T-helper 9 cell (primary cell): ENCODE results near the gene IQGAP1.

Experiments
- DNase-seq: peaks from one replicate; pipeline ENCODE4 v3.0.0-alpha.2; 2020

IQGAP1 gene

DNA sequence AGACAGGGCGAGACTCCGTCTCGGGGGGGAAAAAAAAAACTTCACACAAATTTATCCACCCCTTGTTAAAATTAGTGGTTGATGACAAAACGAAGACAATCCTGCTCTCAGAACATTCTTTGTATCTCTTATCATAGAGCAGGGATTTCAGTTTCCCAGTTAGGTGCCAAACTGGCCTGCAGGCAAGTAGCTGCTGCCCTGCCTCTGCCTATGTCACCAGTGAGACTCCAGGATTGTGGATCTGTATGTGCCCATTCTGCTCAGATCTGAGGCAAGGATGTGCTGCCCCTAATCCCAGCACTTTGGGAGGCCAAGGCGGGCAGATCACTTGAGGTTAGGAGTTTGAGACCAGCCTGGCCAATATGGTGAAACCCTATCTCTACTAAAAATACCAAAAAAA lies 54.4 kb downstream of the IQGAP1 start:
- no peak for DNase-seq

DNA sequence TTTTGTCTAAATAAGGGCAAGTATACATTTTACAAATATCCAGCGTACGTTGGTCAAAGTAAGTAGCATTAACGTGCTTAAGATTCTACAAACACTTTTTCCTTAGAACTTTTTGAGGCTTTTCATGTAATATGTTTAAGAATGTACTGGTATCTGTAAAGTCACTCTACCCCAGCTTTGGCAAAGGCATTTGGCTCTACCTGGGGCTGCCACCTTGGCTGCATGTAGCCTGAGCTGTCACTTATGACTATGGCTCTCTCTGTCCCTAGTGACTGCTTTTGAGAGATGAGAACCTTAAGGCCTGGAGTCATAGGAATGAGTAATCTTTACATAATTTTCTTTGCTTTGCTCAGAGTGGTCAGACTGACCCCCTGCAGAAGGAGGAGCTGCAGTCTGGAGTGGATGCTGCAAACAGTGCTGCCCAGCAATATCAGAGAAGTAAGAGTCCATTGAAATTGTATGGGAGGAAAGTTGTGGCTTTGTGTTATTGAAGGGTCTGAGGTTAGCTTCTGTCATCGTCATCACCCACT lies 61.2 kb downstream of the IQGAP1 start:
- no peak for DNase-seq

DNA sequence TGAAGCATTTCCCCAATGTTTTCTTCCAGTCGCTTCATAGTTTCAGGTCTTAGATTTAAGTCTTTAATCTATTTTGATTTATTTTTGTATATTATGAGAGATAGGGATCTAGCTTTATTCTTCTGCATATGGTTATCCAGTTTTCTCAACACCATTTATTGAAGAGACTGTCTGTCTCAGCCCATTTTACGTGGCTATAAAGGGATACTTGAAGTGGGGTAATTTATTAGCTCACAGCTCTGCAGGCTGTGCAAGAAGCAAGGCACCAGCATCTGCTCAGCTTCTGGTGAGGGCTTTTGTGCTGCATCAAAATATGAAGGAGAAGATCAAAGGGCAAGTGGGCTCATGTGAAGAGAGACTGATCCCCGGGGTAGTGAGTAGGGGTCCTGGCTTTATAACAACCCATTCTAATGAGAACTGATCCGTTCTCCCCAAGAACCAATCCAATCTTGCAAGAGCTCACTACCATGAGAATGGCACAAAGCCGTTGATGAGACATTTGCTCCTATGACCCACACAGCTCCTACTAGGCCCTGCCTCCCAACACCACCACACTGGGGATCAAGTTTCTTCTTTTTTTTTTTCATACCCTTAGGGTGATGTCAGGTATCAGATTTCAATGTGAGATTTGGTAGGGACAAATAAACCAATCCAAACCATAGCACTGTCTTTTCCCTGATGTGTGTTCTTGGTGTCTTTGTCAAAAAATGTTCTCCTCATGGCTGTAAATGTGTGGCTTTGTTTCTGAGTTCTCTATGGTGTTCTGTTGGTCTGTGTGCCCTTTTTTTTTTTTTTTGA lies 63.2 kb downstream of the IQGAP1 start:
- DNase-seq = no peak

DNA sequence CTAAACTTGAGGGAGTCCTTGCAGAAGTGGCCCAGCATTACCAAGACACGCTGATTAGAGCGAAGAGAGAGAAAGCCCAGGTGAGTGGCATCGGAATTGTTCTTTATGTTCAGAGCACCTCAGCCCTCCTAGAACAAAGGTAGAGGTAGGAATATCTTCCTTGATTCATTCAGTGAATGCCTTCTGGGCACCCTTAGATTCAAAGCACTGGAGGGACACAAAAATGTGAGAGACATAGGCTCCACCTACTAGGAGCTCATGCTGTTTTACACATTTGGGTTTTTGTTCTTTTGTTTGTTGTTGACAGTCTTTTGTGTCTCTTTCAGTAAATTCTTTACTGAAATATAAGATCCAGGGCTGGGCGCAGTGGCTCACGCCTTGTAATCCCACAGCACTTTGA lies 68.2 kb downstream of the IQGAP1 start:
- DNase-seq = no peak

DNA sequence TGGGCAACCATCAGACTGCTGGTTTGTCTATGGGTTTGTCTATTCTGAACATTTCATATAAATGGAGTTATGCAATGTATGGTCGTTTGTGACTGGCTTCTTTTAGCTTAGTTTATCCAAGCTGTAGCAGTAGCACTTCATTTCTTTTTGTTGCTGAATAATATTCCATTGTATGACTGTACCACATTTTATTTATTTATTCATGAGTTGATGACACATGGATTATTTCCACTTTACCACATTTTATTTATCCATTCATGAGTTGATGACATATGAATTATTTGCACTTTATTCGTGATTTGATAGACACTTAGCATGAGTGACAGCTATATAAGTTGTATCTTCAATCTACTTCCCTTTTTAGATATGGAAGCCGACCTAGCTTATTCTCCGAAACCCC lies 70.0 kb downstream of the IQGAP1 start:
- DNase-seq = no peak

DNA sequence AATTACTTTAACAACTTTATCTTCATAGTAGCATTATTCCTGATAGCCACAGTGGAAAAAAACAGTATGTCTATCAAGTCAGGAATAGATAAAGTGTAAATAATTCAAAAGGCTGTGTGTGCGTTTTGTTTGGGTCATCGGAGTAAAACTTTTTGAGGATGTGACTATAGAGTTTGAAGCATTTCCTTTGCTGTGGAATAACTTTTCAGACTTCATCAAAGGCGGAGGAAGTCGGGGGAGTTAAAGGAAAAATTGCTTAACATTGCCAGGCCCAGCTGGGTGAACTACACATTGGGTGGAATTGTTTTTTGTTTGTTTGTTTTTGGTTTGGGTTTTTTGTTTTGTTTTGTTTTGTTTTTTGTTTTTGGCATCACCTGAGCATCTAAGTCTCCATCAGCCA lies 71.3 kb downstream of the IQGAP1 start:
- no peak for DNase-seq

DNA sequence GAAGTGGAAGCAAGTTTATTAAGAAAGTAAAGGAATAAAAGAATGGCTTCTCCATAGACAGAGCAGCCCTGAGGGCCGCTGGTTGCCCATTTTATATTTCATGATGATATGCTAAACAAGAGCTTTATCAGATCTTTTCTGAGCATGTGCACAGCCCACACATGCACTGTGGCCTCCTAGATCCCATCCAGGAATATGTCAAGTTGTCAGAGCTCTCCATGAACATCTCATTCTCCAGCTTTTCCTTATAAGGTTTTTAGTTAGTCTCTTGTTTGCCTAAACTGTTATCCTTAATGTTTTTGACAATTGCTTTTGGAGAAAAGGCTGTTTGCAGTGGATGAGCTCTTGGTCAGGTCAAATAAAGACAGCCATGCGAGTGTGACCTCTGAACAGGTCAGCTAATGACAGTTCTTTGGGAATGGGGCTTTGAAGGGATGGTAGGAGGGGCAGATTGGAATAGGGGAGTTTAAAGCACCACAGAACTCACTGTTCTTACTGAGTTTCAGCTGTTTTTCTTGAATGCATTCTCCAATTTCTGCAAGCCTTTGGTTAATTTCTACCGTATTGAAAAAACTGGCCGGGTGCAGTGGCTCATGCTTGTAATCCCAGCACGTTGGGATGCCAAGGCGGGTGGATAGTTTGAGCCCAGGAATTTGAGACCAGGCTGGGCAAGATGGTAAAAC lies 72.2 kb downstream of the IQGAP1 start:
- DNase-seq = no peak

DNA sequence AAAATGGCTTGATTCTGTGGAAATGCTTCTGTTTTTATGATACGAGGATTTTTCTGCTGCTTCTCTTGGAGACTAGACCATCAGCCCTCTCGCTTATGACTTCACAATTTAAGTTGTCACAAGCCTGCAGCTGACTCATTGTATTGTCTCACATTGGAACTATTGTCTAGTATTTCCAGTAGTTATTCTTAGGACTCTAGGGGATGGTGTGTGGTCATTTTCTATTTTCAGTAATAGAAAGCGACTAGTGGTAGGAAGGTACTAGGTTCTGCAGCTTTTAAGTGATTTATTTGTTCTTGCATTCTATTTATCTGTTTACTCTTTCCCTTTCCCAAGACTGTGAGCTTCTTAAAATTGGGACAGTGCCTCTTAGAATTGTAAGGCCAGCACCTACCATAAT lies 75.3 kb downstream of the IQGAP1 start:
- DNase-seq = no peak

DNA sequence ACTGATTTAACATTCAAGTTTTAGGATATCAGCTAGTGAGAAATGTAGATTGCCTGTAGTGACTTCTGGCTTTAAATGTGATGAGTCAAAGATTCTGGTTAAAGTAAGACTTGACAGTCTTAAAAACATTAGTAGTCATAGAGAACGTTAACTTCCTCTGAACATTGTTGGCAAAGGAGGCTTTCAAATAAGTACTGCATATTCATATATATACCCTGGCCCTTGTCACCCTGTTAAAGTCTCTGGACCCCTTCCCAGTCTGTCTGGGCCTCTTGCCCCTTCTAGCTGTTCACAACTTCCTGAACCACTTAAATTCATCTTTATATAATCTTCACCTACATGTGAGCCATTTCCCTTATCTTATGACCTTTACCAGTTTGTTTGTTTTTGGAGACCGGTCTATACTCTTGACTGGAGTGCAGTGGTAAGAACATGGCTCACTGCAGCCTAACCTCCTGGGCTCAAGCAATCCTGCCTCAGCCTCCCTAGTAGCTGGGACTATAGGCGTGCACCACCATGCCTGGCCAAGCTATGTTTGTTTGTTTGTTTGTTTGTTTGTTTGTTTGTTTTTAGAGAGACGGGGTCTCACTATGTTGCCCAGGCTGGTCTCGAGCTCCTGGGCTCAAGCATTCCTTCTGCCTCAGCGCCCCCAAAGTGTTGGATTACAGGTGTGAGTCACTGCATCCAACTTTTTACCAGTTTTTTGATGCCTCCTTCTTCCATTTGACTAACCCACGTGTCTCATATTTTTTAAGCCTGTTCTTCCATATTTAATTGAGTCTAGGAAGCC lies 77.3 kb downstream of the IQGAP1 start:
- no peak for DNase-seq

DNA sequence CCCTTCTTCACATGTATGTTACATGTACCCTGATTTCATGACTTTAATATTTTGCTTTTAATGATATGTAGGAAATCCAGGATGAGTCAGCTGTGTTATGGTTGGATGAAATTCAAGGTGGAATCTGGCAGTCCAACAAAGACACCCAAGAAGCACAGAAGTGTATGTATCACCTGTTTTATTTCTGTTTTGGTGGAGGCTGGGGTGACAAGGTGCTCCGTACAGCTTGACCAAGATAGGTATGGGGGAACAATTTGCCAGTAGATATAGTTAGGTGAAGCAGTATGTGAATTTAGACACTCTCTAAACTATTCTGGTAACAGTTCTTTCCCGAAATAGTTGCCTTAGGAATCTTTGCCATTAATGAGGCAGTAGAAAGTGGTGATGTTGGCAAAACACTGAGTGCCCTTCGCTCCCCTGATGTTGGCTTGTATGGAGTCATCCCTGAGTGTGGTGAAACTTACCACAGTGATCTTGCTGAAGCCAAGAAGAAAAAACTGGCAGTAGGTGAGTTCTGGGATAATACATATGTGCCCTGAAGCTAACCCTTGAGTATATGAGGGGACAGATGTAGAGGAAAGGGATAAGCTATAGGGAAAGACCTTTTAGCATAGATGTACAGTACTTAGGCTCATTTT lies 78.0 kb downstream of the IQGAP1 start:
- no peak for DNase-seq

DNA sequence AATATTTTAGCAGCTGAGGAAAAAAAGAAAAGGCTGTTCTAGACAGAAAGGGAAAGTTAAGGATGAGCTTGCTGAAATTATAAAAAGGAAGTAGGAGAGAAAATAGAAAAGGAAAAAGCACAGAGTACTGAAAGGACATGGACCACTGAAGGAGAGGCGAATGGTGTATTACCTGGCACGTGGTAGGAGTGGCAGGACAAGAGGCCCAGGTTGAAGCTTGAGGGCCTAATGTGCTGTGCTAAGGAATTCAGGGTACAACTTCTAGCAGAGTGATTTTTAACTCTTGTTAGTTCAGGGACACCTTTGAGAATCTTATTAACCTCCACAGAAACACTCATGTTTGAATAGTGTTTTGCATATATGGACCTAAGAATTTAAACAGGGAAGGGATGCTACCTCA lies 81.7 kb downstream of the IQGAP1 start:
- DNase-seq = no peak

DNA sequence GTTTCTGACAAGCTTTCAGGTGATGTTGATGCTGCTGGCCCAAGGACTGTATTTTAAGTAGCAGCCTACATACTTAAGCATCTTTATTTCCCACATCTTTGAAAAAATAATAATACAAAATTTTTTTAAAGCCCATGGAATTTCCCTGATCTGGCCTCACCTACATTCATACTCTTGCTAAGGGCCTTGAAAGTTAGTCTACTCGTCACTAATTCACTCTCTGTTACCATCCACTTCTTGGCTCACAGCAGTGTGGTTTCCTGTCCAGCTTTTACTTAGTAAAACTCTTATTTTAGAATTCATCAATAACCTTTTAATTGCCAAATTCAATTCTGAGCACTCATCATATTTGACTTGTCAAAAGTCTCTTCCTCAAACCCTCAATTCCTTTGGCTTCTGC lies 82.4 kb downstream of the IQGAP1 start:
- DNase-seq = no peak

DNA sequence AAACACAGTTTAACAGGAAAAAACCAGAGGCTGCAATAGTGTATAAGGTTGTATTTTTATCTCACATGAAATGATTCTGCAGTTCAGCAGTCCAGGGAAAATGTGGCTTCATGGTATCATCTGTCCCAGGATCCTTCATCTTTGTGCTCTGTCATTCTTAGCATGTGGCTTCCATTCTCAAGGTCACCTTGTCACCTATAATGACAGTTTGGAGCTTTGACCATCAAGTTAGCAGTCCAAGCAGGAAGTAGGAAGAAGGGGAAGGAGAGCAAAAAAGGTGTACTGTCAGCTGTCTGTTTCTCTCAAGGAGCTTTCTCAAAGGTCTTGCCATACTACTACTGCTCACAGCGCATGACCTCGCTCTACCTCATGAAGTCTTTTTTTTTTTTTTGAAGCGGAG lies 83.1 kb downstream of the IQGAP1 start:
- no peak for DNase-seq

DNA sequence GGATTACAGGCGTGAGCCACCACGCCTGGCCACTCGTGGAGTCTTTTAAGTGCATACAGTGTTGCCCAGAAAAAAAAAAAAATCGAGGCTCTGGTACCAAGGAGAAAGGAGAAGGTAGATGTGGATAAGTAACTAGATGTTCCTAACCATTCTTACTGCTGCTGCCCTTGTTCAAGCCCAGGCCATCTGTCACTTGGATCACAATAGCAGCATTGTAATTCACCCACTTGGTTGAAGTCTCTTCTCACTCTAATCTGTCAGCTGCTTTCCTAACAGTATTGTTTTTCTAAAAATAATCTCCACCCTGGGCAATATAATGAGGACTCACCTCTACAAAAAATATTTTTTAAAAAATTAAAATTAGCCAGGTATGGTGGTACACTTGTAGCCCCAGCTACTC lies 83.7 kb downstream of the IQGAP1 start:
- no peak for DNase-seq

DNA sequence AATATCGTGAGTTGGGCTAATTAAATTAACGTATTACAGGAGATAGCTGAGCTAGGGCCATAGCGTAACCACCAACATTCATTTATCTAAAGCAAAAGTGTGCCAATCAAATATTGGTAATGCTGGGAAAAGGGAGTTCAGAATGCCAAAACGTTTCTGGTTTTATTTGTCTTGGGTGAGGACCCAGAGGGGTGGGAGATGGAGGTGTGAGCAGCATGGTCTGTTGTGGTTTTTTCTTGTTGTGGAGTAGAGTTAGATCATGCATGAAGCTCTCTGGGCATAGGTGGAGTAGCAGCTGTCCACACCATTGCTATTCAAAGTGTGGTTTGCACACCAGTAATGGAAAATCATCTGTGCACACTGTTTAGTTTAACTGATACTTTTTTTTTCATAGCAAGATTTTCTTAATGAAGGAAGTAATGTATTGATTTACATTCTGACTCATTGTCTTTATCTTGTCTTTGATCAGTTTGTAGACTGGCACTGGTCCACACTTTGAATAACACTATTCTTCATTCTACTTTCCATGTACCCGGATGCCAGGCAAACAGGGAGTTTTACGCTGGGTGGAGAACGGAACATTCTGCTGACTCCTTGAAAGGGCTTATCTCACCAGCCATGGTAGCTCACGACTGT lies 90.9 kb downstream of the IQGAP1 start:
- DNase-seq = no peak

DNA sequence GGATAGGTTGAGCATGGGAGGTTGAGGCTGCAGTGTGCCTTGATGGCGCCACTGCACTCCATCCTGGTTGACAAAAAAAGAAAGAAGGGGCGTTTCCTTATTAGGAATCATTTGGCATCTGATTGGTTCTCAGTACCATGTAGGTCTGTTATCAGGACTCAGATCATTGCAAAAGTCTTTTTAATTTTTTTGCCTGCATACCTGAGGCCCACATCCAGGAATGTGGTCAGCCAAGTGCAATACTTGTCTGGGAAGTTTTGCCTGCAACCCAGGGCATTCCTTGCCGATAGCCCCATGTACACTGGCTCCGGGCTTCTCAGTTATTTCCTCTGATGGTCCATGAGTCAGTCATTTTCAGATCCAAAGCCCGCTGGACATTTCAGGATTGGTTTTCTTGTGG lies 91.6 kb downstream of the IQGAP1 start:
- no peak for DNase-seq

DNA sequence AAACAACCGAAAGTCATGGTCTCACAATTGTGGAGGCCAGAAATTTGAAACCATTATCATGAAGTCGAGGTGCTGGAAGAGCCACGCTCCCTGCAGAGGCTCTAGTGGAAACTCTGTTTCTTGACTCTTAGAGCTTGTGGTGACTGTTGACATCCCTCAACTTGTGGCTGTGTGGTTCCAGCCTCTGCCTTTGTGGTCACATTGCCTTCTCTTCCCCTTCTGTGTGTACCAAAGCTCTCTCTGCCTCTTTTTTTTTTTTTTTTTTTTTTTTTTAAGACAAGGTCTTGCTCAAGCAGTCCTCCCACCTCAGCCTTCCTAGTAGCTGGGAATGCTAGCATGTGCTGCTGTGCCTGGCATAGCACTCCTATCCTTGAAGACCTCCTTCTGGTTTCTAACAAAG lies 93.0 kb downstream of the IQGAP1 start:
- DNase-seq = peak; percentile 6

DNA sequence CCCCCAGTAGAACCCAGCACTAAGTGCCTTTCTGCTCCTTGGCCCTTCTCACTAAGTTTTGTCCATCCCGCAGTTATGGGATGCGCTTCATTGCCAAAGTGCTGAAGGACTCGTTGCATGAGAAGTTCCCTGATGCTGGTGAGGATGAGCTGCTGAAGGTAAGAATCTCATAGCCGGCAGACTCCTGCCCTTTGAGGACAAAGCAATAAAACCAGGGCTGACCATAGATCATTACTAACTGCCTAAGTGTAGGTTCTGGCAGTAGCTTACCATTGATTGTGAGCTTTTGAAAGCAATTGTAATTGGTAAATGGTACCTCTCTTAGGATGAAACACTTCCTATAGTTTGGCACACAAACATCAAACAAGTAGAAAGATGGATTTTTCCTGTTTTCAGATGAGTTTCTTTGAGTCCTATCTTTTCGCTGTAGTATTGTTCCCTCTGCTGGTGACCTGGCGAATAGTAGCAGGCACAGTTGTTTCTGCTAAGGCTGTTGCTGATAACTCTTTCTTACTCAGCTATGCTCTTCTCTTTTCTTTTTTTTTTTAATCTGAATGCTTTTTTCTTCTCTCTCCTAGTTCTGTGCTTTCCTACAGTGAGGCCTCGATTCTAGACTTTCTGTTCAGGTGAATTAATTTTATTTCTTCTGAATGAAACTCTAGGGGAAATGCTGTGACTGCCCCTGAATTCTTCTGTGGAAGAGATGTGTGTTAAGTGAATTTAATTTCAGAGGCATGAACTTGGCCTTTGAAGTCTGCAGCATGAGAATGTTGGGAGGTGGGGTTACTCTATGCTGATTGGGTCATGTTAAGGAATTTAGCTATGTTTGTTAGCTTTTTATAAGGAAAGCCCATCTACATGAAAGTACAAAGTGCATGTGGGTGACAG lies 94.3 kb downstream of the IQGAP1 start:
- DNase-seq = peak; percentile 11

DNA sequence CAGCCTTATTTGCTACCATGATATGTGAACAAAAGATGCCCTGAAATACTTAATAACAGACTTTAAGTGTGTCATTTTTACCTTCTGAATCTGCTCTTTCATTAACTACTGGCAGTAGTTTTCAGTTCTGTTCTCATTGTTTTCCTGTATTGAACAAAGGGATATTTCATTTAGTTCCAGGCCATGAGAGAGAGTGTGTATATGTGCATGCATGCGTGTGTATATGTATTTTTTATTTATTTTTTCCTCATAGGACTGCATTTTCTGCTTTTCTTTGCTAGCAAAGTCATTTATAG lies 94.9 kb downstream of the IQGAP1 start:
- DNase-seq = no peak

DNA sequence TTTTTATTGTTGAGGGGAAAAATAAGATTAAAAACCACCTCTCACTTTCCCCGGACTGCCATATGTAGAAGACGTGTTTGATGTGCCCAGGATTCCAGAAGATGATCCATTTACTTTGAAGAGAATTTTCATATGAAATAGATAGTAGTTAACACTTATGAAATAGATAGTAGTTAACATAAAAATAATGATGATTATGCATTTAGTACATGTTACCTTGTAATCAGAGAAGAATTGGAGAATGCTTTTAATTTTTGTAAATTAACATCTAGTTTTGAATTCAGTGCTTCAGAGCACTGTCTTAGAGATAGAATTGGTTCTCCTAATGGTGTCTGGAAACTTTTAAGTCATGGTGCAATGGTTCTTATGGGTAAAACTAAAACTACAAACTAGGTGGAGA lies 95.6 kb downstream of the IQGAP1 start:
- no peak for DNase-seq

DNA sequence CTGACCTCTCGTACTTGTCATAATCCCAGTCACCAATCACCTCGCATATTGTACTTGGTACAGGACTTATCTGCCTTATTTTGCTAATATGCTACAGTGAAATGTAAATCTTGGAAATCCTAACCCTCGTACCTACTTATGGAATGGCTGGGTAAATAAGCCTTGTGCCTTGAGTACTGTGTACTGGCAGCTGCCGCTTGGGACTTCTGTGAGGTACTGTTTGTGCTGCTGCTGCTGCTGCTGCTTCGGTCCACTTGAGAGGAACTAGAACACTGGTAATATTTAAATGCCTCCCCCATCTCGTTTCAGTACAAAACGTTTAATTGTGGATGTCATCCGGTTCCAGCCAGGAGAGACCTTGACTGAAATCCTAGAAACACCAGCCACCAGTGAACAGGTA lies 99.1 kb downstream of the IQGAP1 start:
- DNase-seq = no peak

DNA sequence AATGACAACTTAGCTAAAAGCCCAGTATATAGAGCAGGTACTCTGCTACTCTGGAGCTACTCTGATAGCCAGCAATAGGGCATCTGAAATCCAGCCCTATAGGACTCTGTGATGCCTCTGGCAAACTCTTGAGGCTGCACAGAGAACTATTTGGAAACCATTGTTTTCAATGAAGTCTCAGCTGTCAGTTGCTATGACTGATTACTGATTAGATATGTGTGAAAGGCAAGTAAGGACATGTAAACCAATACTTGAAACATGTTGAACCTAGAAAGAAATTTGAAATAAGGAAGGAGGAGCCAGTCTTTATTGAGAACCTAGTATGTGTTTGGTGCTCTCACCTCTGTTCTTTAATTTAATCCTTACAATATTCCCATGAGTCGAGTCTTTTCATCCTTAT lies 101.5 kb downstream of the IQGAP1 start:
- DNase-seq = no peak
